ENCODE measurements around the gene HIVEP3. TPM values are rescaled to one million over a fixed set of nuclear protein-coding genes. Genes with fewer than 3 reads are reported as not detected.
A peak's percentile ranks its signal among the peaks of the same experiment; 100 is the strongest.

HIVEP3 gene
- total and polyA plus RNA-seq, 2 donors (not counting 1 experiment from before 2014, with no cell fraction given), result 2.0 to 5.1 TPM

DNA sequence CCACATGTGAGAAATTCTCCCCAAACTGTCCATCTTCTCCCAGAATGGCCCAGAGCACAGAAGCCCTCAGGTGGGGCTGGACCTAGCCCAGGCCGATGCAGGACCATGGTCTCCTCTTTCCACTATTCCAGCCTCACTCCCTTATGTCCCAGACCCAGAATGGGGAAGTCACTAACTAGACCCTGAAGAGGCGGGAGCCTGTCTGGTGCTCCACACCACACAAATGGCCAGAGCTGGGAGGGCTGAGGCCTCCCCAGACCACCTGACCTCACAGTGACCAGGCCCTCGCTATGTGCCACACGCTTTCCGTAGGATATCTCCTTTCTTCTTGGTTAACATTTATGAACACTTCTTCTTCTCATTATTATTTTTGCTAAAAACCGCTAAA, 379.3 kb downstream of the HIVEP3 start:
- Mint-ChIP-seq H3K27ac (no peak overlapping the region), H3K27me3 (no peaks in the 10 kb centered on the region), H3K9me3 (ENCODE audit: insufficient read depth) (no peaks in the 10 kb centered on the region), H3K4me1 (peaks cover 60% of the 10 kb centered on the region), H3K4me3 (no peak overlapping the region)
- DNase-seq (no peak), ATAC-seq (ENCODE audit: low read depth) (no peak)
- 97% methylated on average over 4 of the region's 6 CpGs for WGBS (ENCODE audit: insufficient coverage)
- Histone ChIP-seq H3K9ac (ENCODE audit: low read length) (no peak overlapping the region), H2AFZ (ENCODE audit: insufficient read depth, low read depth, low read length, poor library complexity, severe bottlenecking) (no peak overlapping the region), H3K36me3 (replicated peaks in 1 of 2; ENCODE audit: control extremely low read depth in 1 of 2, control insufficient read depth in 1 of 2, extremely low read depth in 1 of 2, insufficient read depth in 2 of 2, low read length in 1 of 2) (peaks cover 0 to 10% of the 10 kb centered on the region in 2 experiments), H3K4me1 (ENCODE audit: control insufficient read depth in 2 of 2, insufficient read depth in 2 of 2, low read length in 2 of 2) (peaks cover 36 to 47% of the 10 kb centered on the region in 2 donors), H3K9me3 (ENCODE audit: control extremely low read depth in 1 of 3, control insufficient read depth in 2 of 3, insufficient read depth in 1 of 3, low read length in 2 of 3) (peaks cover 0 to under 1% (median 0%) of the 10 kb centered on the region in 3 donors), H4K20me1 (ENCODE audit: control insufficient read depth, insufficient read depth, low read length, poor library complexity, severe bottlenecking) (no peaks in the 10 kb centered on the region), H3K4me3 (ENCODE audit: control extremely low read depth in 1 of 5, extremely low read depth in 1 of 5, insufficient read depth in 1 of 5, low read depth in 2 of 5, low read length in 4 of 5) (no peak overlapping the region), H3K27ac (ENCODE audit: low read length in 2 of 2) (no peak overlapping the region), H3K4me2 (replicated peaks; ENCODE audit: low read depth, low read length, poor library complexity, severe bottlenecking) (no peak overlapping the region), H3K27me3 (replicated peaks in 1 of 4; ENCODE audit: control extremely low read depth in 1 of 4, control insufficient read depth in 3 of 4, insufficient read depth in 4 of 4, low read length in 3 of 4) (no peaks in the 10 kb centered on the region), H3K79me2 (ENCODE audit: control insufficient read depth, insufficient read depth, low read length) (peaks cover 11% of the 10 kb centered on the region)
- TF ChIP-seq, protein P1, sequence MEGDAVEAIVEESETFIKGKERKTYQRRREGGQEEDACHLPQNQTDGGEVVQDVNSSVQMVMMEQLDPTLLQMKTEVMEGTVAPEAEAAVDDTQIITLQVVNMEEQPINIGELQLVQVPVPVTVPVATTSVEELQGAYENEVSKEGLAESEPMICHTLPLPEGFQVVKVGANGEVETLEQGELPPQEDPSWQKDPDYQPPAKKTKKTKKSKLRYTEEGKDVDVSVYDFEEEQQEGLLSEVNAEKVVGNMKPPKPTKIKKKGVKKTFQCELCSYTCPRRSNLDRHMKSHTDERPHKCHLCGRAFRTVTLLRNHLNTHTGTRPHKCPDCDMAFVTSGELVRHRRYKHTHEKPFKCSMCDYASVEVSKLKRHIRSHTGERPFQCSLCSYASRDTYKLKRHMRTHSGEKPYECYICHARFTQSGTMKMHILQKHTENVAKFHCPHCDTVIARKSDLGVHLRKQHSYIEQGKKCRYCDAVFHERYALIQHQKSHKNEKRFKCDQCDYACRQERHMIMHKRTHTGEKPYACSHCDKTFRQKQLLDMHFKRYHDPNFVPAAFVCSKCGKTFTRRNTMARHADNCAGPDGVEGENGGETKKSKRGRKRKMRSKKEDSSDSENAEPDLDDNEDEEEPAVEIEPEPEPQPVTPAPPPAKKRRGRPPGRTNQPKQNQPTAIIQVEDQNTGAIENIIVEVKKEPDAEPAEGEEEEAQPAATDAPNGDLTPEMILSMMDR (IDR thresholded peaks at IDR 0.05), result no peak
- no peak for TF ChIP-seq EZH2 (IDR thresholded peaks at IDR 0.05; ENCODE audit: borderline replicate concordance, insufficient read depth, low read depth, low read length, poor library complexity, severe bottlenecking)
- POLR2A ChIA-PET, result no interaction called here
- intact Hi-C loops (cut with micrococcal nuclease), result no loop called here
- CTCF ChIA-PET, result interaction anchor here (2.1 to 2.3 kb wide), 2 partner anchors 24 to 35 kb away, joined by 7 read pairs; no protein-coding TSS in a partner anchor

GRCh38 chr1:41538741-41539417, 379.8 kb downstream of the HIVEP3 start:
- no peaks in the 10 kb centered on the region for H3K27me3 ChIP-seq (replicated peaks in 1 of 4; ENCODE audit: control extremely low read depth in 1 of 4, control insufficient read depth in 3 of 4, insufficient read depth in 4 of 4, low read length in 3 of 4)
- no peak overlapping the region for H3K4me2 ChIP-seq (replicated peaks; ENCODE audit: low read depth, low read length, poor library complexity, severe bottlenecking)
- peaks cover 10% of the 10 kb centered on the region for H3K79me2 ChIP-seq (ENCODE audit: control insufficient read depth, insufficient read depth, low read length)
- no peak overlapping the region for H3K4me3 Mint-ChIP-seq
- no peaks in the 10 kb centered on the region for H3K9me3 Mint-ChIP-seq (ENCODE audit: insufficient read depth)
- TF ChIP-seq, protein P1 (IDR thresholded peaks at IDR 0.05), result no peak
- TF ChIP-seq EZH2 (IDR thresholded peaks at IDR 0.05; ENCODE audit: borderline replicate concordance, insufficient read depth, low read depth, low read length, poor library complexity, severe bottlenecking), result no peak
- H3K27ac ChIP-seq (ENCODE audit: low read length in 2 of 2), result no peak overlapping the region
- H3K9ac ChIP-seq (ENCODE audit: low read length), result no peak overlapping the region
- peak overlapping the region; percentile 51 for H3K27ac Mint-ChIP-seq
- 94% methylated on average over 6 of the region's 9 CpGs for WGBS (ENCODE audit: insufficient coverage)
- ChIA-PET CTCF (interaction anchor here (1.3 to 2.3 kb wide), 2 partner anchors 23 to 36 kb away, joined by 5 to 7 read pairs; no protein-coding TSS in a partner anchor), POLR2A (no interaction called here)
- H4K20me1 ChIP-seq (ENCODE audit: control insufficient read depth, insufficient read depth, low read length, poor library complexity, severe bottlenecking), result no peaks in the 10 kb centered on the region
- peaks cover 36 to 47% of the 10 kb centered on the region in 2 donors for H3K4me1 ChIP-seq (ENCODE audit: control insufficient read depth in 2 of 2, insufficient read depth in 2 of 2, low read length in 2 of 2)
- H3K4me1 Mint-ChIP-seq, result peaks cover 60% of the 10 kb centered on the region
- no peaks in the 10 kb centered on the region for H3K9me3 ChIP-seq (ENCODE audit: control extremely low read depth in 1 of 3, control insufficient read depth in 2 of 3, insufficient read depth in 1 of 3, low read length in 2 of 3)
- intact Hi-C loops (cut with micrococcal nuclease), result no loop called here
- no peak for DNase-seq
- ATAC-seq (ENCODE audit: low read depth), result no peak
- no peaks in the 10 kb centered on the region for H3K27me3 Mint-ChIP-seq
- peaks cover 0 to 10% of the 10 kb centered on the region in 2 experiments for H3K36me3 ChIP-seq (replicated peaks in 1 of 2; ENCODE audit: control extremely low read depth in 1 of 2, control insufficient read depth in 1 of 2, extremely low read depth in 1 of 2, insufficient read depth in 2 of 2, low read length in 1 of 2)
- no peak overlapping the region for H3K4me3 ChIP-seq (ENCODE audit: control extremely low read depth in 1 of 5, extremely low read depth in 1 of 5, insufficient read depth in 1 of 5, low read depth in 2 of 5, low read length in 4 of 5)
- H2AFZ ChIP-seq (ENCODE audit: insufficient read depth, low read depth, low read length, poor library complexity, severe bottlenecking), result no peak overlapping the region
